Breast epithelium (tissue), 4 donors: ENCODE measurements around the gene ADAMTSL4. TPM values are rescaled to one million over a fixed set of nuclear protein-coding genes. Genes with fewer than 3 reads are reported as not detected.

Experiments
- DNase-seq, 2 donors: peaks; one replicate each; pipeline ENCODE4 v3.0.0-alpha.2; 2019; ENCODE audit warnings: low spot score in 2 of 2
- H3K27ac ChIP-seq, 2 donors: fragments of 200-600 bp; sonication (generic) in 1 of 2; one replicate each; pipeline ENCODE4 v1.5.1; 2016 to 2019; ENCODE audit warnings: mild to moderate bottlenecking in 1 of 2
- H3K27me3 ChIP-seq, 2 donors: fragments of 200-600 bp; sonication (generic) in 1 of 2; one replicate each; pipeline versions ENCODE4 v1.5.1 to v1.6.0; 2017 to 2019; ENCODE audit warnings: control low read depth in 1 of 2, mild to moderate bottlenecking in 1 of 2
- H3K36me3 ChIP-seq: fragments of 200-600 bp; one replicate; pipeline ENCODE4 v1.5.1; 2019
- H3K4me1 ChIP-seq, 2 donors: fragments of 200-600 bp; sonication (generic); one replicate each; pipeline ENCODE4 v1.5.1; 2016 to 2019; ENCODE audit warnings: control low read depth in 1 of 2
- H3K4me3 ChIP-seq, 3 donors: fragments of 200-600 bp; sonication (generic); 1 replicate in 2 of 3; 2 replicates in 1 of 3; pipeline ENCODE4 v1.5.1; 2016 to 2019; ENCODE audit warnings: mild to moderate bottlenecking in 3 of 3, moderate library complexity in 2 of 3
- H3K9me3 ChIP-seq, 2 donors: fragments of 200-600 bp; sonication (generic) in 1 of 2; one replicate each; pipeline ENCODE4 v1.5.1; 2016 to 2019; ENCODE audit warnings: control low read depth in 1 of 2
- CTCF ChIP-seq, 3 donors: fragments of 450-650 bp; IDR thresholded peaks; one replicate each; pipeline ENCODE4 v1.5.1; 2016 to 2017; ENCODE audit warnings: antibody characterized with exemption in 3 of 3, mild to moderate bottlenecking in 3 of 3, moderate library complexity in 3 of 3
- POLR2A ChIP-seq: fragments of 450-650 bp; IDR thresholded peaks from one replicate; pipeline ENCODE4 v1.6.1; 2016; ENCODE audit warnings: antibody characterized with exemption, mild to moderate bottlenecking, moderate library complexity
- POLR2AphosphoS5 ChIP-seq, 3 donors: sonication (generic); formaldehyde crosslinking; IDR thresholded peaks; one replicate each; pipeline ENCODE4 v1.6.1; 2017; ENCODE audit warnings: antibody characterized with exemption in 3 of 3
- intact Hi-C: fragments of 100-400 bp; cut with DNase I; formaldehyde crosslinking; loops from one replicate; pipeline ENCODE4 v1.15.1; 2023; ENCODE audit warnings: low total_unique reads
- total RNA-seq, 3 donors: library from RNA; depleted of rRNA; stranded (reverse); fragments of >200 nt; gene quantifications; one replicate each; pipeline ENCODE4 v1.1.0, GENCODE V29; 2016

The ADAMTSL4 gene
- total RNA-seq, 3 donors from 2014 or later, result 11.3 to 31.8 (median 30.2) TPM

- intact Hi-C loops, result no loop called here
- no peaks in the 10 kb centered on the region for H3K27me3 ChIP-seq
- H3K36me3 ChIP-seq, result no peaks in the 10 kb centered on the region
- H3K9me3 ChIP-seq, result no peaks in the 10 kb centered on the region
- H3K4me1 ChIP-seq, result peaks cover 0 to 14% of the 10 kb centered on the region in 2 donors
- no peak for DNase-seq
- H3K4me3 ChIP-seq, result no peak overlapping the region
- no peak for TF ChIP-seq CTCF (IDR thresholded peaks at IDR 0.05)
- TF ChIP-seq POLR2A, result no peak
- no peak for TF ChIP-seq POLR2AphosphoS5 (IDR thresholded peaks at IDR 0.05)
- H3K27ac ChIP-seq, result no peak overlapping the region
These were observed 2.8 kb upstream of the ADAMTSL4 start for GRCh38 chr1:150546294-150546937.

GRCh38 chr1:150548324-150548631, 930 bp upstream of the ADAMTSL4 start:
- no peaks in the 10 kb centered on the region for H3K27me3 ChIP-seq
- no peak for DNase-seq
- TF ChIP-seq CTCF (IDR thresholded peaks at IDR 0.05), result no peak
- peak overlapping the region; percentile 84 to 97 for H3K27ac ChIP-seq
- peaks cover 12 to 20% of the 10 kb centered on the region in 2 donors for H3K4me1 ChIP-seq
- no peaks in the 10 kb centered on the region for H3K36me3 ChIP-seq
- peak overlapping the region; percentile 62 to 88 (median 62) for H3K4me3 ChIP-seq
- H3K9me3 ChIP-seq, result no peaks in the 10 kb centered on the region
- intact Hi-C loops, result no loop called here

GRCh38 chr1:150549496-150550221, 451 bp downstream of the ADAMTSL4 start:
- H3K4me1 ChIP-seq, result peaks cover 12 to 20% of the 10 kb centered on the region in 2 donors
- intact Hi-C loops, result no loop called here
- H3K9me3 ChIP-seq, result no peaks in the 10 kb centered on the region
- no peak for TF ChIP-seq CTCF (IDR thresholded peaks at IDR 0.05)
- TF ChIP-seq POLR2AphosphoS5 (IDR thresholded peaks at IDR 0.05), result no peak
- TF ChIP-seq POLR2A, result no peak
- no peaks in the 10 kb centered on the region for H3K36me3 ChIP-seq
- peak in 1 of 2 donors; percentile 63 for DNase-seq
- no peaks in the 10 kb centered on the region for H3K27me3 ChIP-seq
- H3K27ac ChIP-seq, result peak overlapping the region; percentile 84 to 97
- H3K4me3 ChIP-seq, result peak overlapping the region; percentile 62 to 88 (median 62)

- no peak for DNase-seq
- H3K4me1 ChIP-seq, result peaks cover 12 to 20% of the 10 kb centered on the region in 2 donors
These were observed 1.2 kb downstream of the ADAMTSL4 start for GRCh38 chr1:150550222-150551050.

More at GRCh38 chr1:150550222-150551050, 1.2 kb downstream of the ADAMTSL4 start:
- H3K27ac ChIP-seq, result peak overlapping the region; percentile 84 to 97
- H3K4me3 ChIP-seq, result peak overlapping the region; percentile 62 to 88 (median 62)
- H3K9me3 ChIP-seq, result no peaks in the 10 kb centered on the region
- TF ChIP-seq CTCF (IDR thresholded peaks at IDR 0.05), result no peak
- no peaks in the 10 kb centered on the region for H3K27me3 ChIP-seq
- intact Hi-C loops, result no loop called here
- no peaks in the 10 kb centered on the region for H3K36me3 ChIP-seq
